Retinal pigment epithelial cell (primary cell): ENCODE results near the gene MCF2L.
"Not testable (repeated sequence)": the region's sequence is repeated elsewhere in the genome, so short reads cannot be mapped to it uniquely, and the experiment has no call there.

Source experiments
- DNase-seq: peaks from one replicate; pipeline ENCODE4 v3.0.0-alpha.2; 2010; ENCODE audit warnings: low read depth
- H3K4me3 ChIP-seq: 2 replicates; pipeline ENCODE4 v1.5.1; 2011; ENCODE audit warnings: mild to moderate bottlenecking, low read length, control low read depth, moderate library complexity
- CTCF ChIP-seq: conservative IDR thresholded peaks from 2 replicates; pipeline ENCODE4 v1.5.1; 2011; ENCODE audit warnings: low read depth, low read length, control low read depth, inconsistent platforms

MCF2L gene

GRCh38 chr13:113110852-113111315, 141.9 kb downstream of the MCF2L start:
- DNase-seq, result no peak
- no peak overlapping the region for H3K4me3 ChIP-seq
- TF ChIP-seq CTCF, result no peak

GRCh38 chr13:113111821-113112220, 142.8 kb downstream of the MCF2L start:
- DNase-seq, H3K4me3 ChIP-seq: not testable (repeated sequence)

GRCh38 chr13:113112475-113112874, 143.5 kb downstream of the MCF2L start:
- H3K4me3 ChIP-seq, DNase-seq: not testable (repeated sequence)

- H3K4me3 ChIP-seq, result no peak overlapping the region
- no peak for TF ChIP-seq CTCF
- no peak for DNase-seq
These were observed 144.2 kb downstream of the MCF2L start for GRCh38 chr13:113112893-113113845.

GRCh38 chr13:113113846-113114271, 144.8 kb downstream of the MCF2L start:
- no peak overlapping the region for H3K4me3 ChIP-seq
- no peak for TF ChIP-seq CTCF
- no peak for DNase-seq

- no peak for DNase-seq
- no peak for TF ChIP-seq CTCF
- H3K4me3 ChIP-seq, result no peak overlapping the region
These were observed 145.7 kb downstream of the MCF2L start for GRCh38 chr13:113114511-113115362.

- H3K4me3 ChIP-seq, result no peak overlapping the region
- TF ChIP-seq CTCF, result no peak
- DNase-seq, result no peak
These were observed 146.6 kb downstream of the MCF2L start for GRCh38 chr13:113115363-113116205.
